NCI-H82 treated with DMSO at 0.1 percent for 48 hours (cell line): Measurements from ENCODE around the gene TXNRD2.
A peak's percentile ranks its signal among the peaks of the same experiment; 100 is the strongest.
"Not testable (repeated sequence)": the region's sequence is repeated elsewhere in the genome, so short reads cannot be mapped to it uniquely, and the experiment has no call there.

ENCODE experiments used
- DNase-seq: peaks from one replicate; lab custom pipeline; 2025; ENCODE audit not compliant: unreplicated experiment; lab: John Stamatoyannopoulos, UW

TXNRD2 gene

GRCh38 chr22:19926028-19926427 is 15.6 kb downstream of the TXNRD2 start:
- DNase-seq: not testable (repeated sequence)

- DNase-seq: no peak
These were observed 17.6 kb downstream of the TXNRD2 start for GRCh38 chr22:19923914-19924513.

GRCh38 chr22:19921544-19922081 is 20.0 kb downstream of the TXNRD2 start:
- DNase-seq: no peak

- no peak for DNase-seq
These were observed 21.8 kb downstream of the TXNRD2 start for GRCh38 chr22:19919701-19920363.

DNA sequence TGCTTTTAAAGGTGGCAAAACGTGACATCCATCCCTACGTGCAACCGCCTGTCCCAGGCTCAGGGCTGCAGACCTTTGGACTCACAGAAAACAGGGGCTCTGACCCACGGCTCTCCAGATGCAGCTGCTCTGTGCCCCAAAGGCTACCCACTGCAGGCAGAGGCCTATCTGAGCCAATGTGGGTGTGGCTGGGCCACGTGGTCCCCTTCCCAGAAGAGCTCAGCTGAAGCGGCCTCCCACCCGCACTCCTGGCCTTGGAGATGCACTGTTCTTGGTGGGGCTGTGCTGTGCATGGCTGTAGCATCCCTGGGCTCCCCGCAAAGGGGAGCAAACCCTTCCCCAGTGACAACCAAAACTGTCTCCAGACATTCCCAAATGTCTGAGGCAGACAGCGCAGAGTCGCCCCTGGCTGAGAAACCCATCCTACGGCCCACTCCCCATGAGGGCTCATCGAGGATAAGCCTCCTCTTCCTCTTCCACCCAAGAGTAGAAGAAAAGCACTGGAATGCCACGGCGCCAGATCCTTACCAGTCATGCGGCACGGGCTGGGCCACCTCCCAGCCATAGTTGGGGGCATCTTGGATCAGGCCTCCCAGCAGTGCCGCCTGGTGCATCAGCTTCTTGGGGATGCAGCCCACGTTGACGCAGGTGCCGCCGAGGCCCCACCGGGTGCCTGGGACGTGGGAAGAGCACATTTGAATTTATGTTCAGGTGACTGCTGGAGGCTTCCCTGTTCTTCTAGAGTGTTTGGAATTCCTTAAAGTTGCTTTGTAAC is 23.1 kb downstream of the TXNRD2 start:
- no peak for DNase-seq

DNA sequence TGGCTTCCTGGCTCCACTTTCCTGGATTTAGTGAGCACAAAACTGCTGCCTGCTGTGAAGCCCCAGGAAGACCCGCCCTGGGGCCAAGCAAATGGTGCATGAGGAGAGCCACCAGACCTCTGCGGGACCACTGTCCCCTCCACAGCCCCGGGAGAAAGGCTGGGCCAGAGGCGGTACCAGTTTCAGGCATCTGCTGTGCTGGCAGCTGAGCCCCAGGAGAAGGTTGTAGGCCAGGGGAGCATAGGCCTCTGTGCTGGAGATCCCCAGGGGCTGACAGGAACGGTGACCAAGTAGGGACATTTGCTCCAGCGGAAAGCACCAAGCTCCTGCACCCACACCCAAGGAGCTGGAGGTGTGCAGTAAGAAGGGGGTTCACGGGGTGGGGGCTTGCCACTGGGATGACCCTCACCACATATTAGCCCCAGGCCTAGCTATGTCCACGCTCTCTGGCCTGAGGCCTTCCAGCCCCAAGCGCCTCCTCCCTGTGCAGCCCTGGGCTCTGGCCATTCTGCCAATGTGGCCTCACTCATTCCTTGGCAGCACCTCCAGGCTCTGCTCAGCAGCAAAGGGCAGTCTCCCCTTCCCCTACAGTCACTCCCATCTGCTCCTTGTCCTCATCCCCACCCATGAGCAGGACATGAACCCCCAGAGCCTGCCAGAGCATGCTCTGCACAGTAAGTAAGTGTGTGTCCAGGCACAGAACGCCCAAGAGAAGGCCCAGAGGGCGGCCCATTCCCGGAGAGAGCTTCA is 24.1 kb downstream of the TXNRD2 start:
- no peak for DNase-seq

DNA sequence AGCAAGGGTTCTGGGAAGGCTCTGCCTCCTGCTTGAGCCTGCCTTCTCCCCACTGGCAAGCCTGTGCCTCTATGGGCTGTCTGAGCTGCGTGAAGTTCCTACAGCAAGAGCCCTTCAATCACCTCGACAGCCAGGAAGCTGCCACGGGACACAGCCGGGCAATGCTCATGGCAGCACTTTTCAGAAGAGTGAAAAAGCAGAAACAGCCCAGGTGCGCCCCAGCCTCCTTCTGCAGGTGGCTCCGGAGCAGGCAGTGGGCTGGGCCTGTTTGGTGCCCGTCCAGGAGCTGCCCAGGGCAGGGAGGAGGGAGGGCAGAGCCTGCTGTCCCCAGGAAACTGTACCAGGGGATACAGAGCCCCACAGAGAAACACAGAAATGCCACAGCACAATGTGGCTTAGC is 24.7 kb downstream of the TXNRD2 start:
- no peak for DNase-seq

DNA sequence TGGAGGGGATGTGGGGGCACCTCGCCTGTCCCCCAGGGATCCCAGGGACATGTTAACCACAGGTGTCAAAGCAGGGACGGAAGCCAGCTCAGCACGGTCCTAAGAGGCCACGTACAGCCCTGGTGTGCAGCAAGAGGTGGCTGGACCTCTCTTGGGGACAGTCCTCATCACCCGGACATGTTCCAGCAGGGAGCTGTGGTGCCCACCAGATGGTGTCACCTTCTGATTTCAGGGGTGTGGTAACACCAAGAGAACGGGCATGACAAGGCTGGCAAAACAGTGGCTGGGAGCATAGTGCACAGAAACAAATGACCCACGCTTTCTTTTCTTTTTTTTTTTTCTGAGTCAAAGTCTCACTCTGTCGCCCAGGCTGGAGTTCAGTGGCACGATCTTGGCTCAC is 25.6 kb downstream of the TXNRD2 start:
- DNase-seq: no peak

GRCh38 chr22:19915287-19915954 is 26.2 kb downstream of the TXNRD2 start:
- no peak for DNase-seq

- no peak for DNase-seq
These were observed 27.2 kb downstream of the TXNRD2 start for GRCh38 chr22:19914201-19914943.

- no peak for DNase-seq
These were observed 28.2 kb downstream of the TXNRD2 start for GRCh38 chr22:19913337-19913936.

GRCh38 chr22:19912271-19912999 is 29.2 kb downstream of the TXNRD2 start:
- no peak for DNase-seq

- no peak for DNase-seq
These were observed 29.9 kb downstream of the TXNRD2 start for GRCh38 chr22:19911540-19912270.

DNA sequence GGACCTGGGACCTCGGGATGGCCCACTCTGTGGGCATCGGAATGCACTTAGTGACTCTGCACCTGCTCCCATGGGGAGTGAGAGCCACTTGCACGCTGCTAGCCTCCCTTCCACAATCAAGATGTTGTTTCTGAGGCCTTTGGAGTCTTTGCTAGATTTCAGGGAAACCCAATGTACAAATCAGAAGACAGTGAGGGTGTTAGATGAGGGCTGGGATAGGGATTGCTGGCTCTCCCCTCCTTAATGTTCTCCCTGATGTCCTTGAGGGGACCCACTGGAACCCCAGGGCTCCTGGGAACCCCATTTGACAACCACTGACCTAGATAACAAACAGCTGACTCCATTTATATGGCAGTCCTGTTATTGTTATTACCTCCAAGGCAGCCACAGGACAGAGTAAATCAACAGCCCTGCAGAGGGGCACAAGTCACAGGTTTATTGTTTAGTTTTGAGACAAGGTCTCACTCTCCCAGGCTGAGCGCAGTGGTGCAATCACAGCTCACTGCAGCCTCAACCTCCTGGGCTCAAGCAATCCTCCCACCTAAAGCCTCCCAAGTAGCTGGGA is 31.4 kb downstream of the TXNRD2 start:
- DNase-seq: no peak

DNA sequence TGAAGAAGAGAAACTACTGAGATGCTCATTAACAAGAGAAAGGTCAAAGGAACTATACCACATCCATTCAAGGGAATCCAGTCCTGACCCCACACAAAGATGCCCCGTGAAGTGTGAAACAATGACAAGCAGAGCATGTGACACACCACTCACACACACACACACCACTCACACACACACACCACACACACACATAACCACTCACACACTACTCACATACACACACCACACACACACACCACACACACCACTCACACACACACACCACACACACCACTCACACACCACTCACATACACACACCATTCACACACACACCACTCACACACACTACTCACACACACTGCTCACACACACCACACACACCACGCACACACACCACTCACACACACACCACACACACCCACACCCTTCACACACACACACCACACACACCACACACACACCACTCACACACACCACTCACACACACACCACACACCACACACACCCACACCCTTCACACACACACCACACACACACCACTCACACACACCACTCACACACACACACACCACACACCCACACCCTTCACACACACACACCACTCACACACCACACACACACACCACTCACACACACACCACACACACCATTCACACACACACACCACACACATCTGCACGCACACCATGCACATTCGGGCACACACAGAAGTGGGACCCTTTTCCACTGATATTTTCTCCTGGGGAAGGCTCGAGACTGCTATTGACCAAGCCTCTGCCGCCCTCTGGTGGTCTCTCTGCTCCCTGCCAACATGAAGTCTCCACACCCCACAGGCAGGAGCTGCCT is 32.1 kb downstream of the TXNRD2 start:
- DNase-seq: peak; percentile 27

DNA sequence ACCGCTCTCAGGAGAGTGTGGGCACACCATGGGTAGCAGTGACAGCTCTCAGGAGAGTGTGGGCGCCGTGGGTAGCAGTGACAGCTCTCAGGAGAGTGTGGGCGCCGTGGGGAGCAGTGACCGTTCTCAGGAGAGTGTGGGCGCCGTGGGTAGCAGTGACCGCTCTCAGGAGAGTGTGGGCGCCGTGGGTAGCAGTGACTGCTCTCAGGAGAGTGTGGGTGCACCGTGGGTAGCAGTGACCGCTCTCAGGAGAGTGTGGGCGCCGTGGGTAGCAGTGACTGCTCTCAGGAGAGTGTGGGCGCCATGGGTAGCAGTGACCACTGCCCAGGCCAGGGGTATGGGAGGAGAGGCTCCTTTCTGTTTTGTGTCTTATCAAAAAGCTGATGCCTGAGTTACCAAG is 33.7 kb downstream of the TXNRD2 start:
- DNase-seq: not testable (repeated sequence)

DNA sequence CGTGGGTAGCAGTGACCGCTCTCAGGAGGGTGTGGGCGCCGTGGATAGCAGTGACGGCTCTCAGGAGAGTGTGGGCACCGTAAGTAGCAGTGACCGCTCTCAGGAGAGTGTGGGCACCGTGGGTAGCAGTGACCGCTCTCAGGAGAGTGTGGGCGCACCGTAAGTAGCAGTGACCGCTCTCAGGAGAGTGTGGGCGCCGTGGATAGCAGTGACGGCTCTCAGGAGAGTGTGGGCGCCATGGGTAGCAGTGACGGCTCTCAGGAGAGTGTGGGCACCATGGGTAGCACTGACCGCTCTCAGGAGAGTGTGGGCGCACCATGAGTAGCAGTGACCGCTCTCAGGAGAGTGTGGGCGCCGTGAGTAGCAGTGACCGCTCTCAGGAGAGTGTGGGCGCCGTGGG is 34.8 kb downstream of the TXNRD2 start:
- not testable (repeated sequence) for DNase-seq
